GM23338 (cell line): Measurements from ENCODE around the gene PTCHD4. TPM values are rescaled to one million over a fixed set of nuclear protein-coding genes. Genes with fewer than 3 reads are reported as not detected.

ENCODE experiments used
- ATAC-seq: fragments of 200-7000 bp; cut with Tn5 transposase; 3 replicates; pipeline ENCODE4 v1.9.1; 2020
- DNase-seq: peaks from one replicate; pipeline ENCODE4 v3.0.0-alpha.2; 2015; ENCODE audit warnings: low spot score
- H2AFZ ChIP-seq: fragments of 200-600 bp; sonication (generic); 2 replicates; pipeline ENCODE4 v1.8.0; 2016; ENCODE audit warnings: antibody characterized with exemption, mild to moderate bottlenecking, moderate library complexity
- H3F3A ChIP-seq: fragments of 200-600 bp; sonication (generic); replicated peaks from 2 replicates; pipeline ENCODE4 v1.8.0; 2017; ENCODE audit warnings: antibody characterized with exemption, mixed run types, low read depth
- H3K27ac ChIP-seq: fragments of 200-600 bp; sonication (generic); 2 replicates; pipeline ENCODE4 v1.6.1; 2016; ENCODE audit warnings: low read depth
- H3K27me3 ChIP-seq: fragments of 200-600 bp; sonication (generic); 2 replicates; pipeline ENCODE4 v1.8.0; 2016; ENCODE audit warnings: mild to moderate bottlenecking, mixed run types, moderate library complexity; ENCODE audit not compliant: insufficient read depth
- H3K36me3 ChIP-seq: fragments of 200-600 bp; sonication (generic); 2 replicates; pipeline ENCODE4 v1.8.0; 2016; ENCODE audit warnings: mild to moderate bottlenecking; ENCODE audit not compliant: insufficient read depth
- H3K4me1 ChIP-seq: fragments of 200-600 bp; sonication (generic); 2 replicates; pipeline ENCODE4 v1.8.0; 2016; ENCODE audit warnings: mild to moderate bottlenecking, moderate library complexity; ENCODE audit not compliant: insufficient read depth
- H3K4me2 ChIP-seq: fragments of 200-600 bp; sonication (generic); 2 replicates; pipeline ENCODE4 v1.7.1; 2017; ENCODE audit warnings: mixed run types
- H3K4me3 ChIP-seq: fragments of 200-600 bp; sonication (generic); 2 replicates; pipeline ENCODE4 v1.6.1; 2016; ENCODE audit warnings: mixed run types
- H3K79me2 ChIP-seq: fragments of 200-600 bp; sonication (generic); replicated peaks from 2 replicates; pipeline ENCODE4 v1.8.0; 2017; ENCODE audit warnings: mild to moderate bottlenecking; ENCODE audit not compliant: insufficient read depth
- H3K9me2 ChIP-seq: fragments of 200-600 bp; sonication (generic); 2 replicates; pipeline ENCODE4 v1.8.0; 2017; ENCODE audit not compliant: insufficient read depth
- H4K20me1 ChIP-seq: fragments of 200-600 bp; sonication (generic); replicated peaks from 2 replicates; pipeline ENCODE4 v1.8.0; 2017; ENCODE audit warnings: mild to moderate bottlenecking; ENCODE audit not compliant: insufficient read depth
- H3K27ac Mint-ChIP-seq: 2 replicates; pipeline ENCODE4 v1.8.0; 2020; ENCODE audit warnings: inconsistent platforms, mild to moderate bottlenecking, moderate library complexity, mixed read lengths
- H3K27me3 Mint-ChIP-seq: 3 replicates; pipeline ENCODE4 v1.8.0; 2022; ENCODE audit warnings: low read depth, mild to moderate bottlenecking, moderate library complexity, mixed read lengths, inconsistent platforms; ENCODE audit not compliant: insufficient read depth, poor library complexity
- H3K36me3 Mint-ChIP-seq: 3 replicates; pipeline ENCODE4 v1.8.0; 2021; ENCODE audit warnings: low read depth, mild to moderate bottlenecking, inconsistent platforms, moderate library complexity, mixed read lengths
- H3K4me1 Mint-ChIP-seq: 3 replicates; pipeline ENCODE4 v1.8.0; 2020; ENCODE audit warnings: mild to moderate bottlenecking, inconsistent platforms, mixed read lengths
- H3K4me3 Mint-ChIP-seq: 3 replicates; pipeline ENCODE4 v1.8.0; 2021; ENCODE audit warnings: moderate library complexity, mild to moderate bottlenecking, inconsistent platforms, mixed read lengths
- H3K9me3 Mint-ChIP-seq: 3 replicates; pipeline ENCODE4 v1.8.0; 2020; ENCODE audit warnings: moderate library complexity, mild to moderate bottlenecking, inconsistent platforms, mixed read lengths
- CTCF ChIP-seq, 2 experiments: fragments of 200-600 bp in 1 of 2; sonication (generic) in 1 of 2; conservative IDR thresholded peaks; 2 replicates each; pipeline versions ENCODE4 v1.5.1 to v1.6.1; 2016 to 2017; ENCODE audit warnings: antibody characterized with exemption in 2 of 2, low read depth in 2 of 2, mild to moderate bottlenecking in 2 of 2, moderate library complexity in 1 of 2
- EZH2 ChIP-seq: fragments of 200-600 bp; sonication (generic); IDR thresholded peaks from one replicate; pipeline ENCODE4 v1.8.0; 2017; ENCODE audit warnings: antibody characterized with exemption, mild to moderate bottlenecking, low read depth; ENCODE audit not compliant: unreplicated experiment
- EZH2phosphoT487 ChIP-seq: fragments of 200-600 bp; sonication (generic); IDR thresholded peaks from one replicate; pipeline ENCODE4 v1.8.1; 2018; ENCODE audit warnings: antibody characterized with exemption; ENCODE audit not compliant: unreplicated experiment
- JUNB ChIP-seq: IDR thresholded peaks from one replicate; pipeline ENCODE4 v1.6.1; 2016; ENCODE audit warnings: antibody characterized with exemption; ENCODE audit not compliant: unreplicated experiment
- POLR2AphosphoS5 ChIP-seq: IDR thresholded peaks from 2 replicates; pipeline ENCODE4 v1.6.1; 2016; ENCODE audit warnings: antibody characterized with exemption, low read depth
- STAT1 ChIP-seq: IDR thresholded peaks from one replicate; pipeline ENCODE4 v1.6.1; 2016; ENCODE audit warnings: antibody characterized with exemption; ENCODE audit not compliant: unreplicated experiment
- ZNF114 ChIP-seq: fragments of 250-450 bp; sonication (Bioruptor Pico); IDR thresholded peaks from 2 replicates; pipeline ENCODE4 v1.5.0; 2020; ENCODE audit warnings: mild to moderate bottlenecking, moderate library complexity
- ZNF331 ChIP-seq: fragments of 250-450 bp; sonication (Bioruptor Pico); IDR thresholded peaks from 2 replicates; pipeline ENCODE4 v1.5.0; 2020; ENCODE audit warnings: low read depth, mild to moderate bottlenecking, moderate library complexity
- polyA plus RNA-seq: library from polyadenylated mRNA; unstranded; fragments of >200 nt; fragmentation: Nextera tagmentation; extraction: Ambion mirVana; gene quantifications from 2 replicates; pipeline ENCODE4 v1.2.1, GENCODE V29; 2016
- total RNA-seq: library from RNA; depleted of rRNA; stranded (reverse); fragments of >200 nt; shearing (Covaris generic); gene quantifications from 2 replicates; pipeline ENCODE4 v1.2.3, GENCODE V29; 2014
- TF ChIP-seq, protein P1 (sequence below): fragments of 250-450 bp; sonication (Bioruptor Pico); IDR thresholded peaks from 2 replicates; pipeline ENCODE4 v1.5.0; 2020; ENCODE audit warnings: mild to moderate bottlenecking, moderate library complexity
- TF ChIP-seq, protein P2 (sequence below): IDR thresholded peaks from 2 replicates; pipeline ENCODE4 v1.6.1; 2016; ENCODE audit warnings: antibody characterized with exemption

The PTCHD4 gene
- total and polyA plus RNA-seq, 2 experiments from 2014 or later, result 0.66 to 0.78 TPM

GRCh38 chr6:48085131-48085741, 25.8 kb downstream of the PTCHD4 start:
- H3F3A ChIP-seq, result no peaks in the 10 kb centered on the region
- Mint-ChIP-seq H3K9me3 (peaks cover 11% of the 10 kb centered on the region; the same call in 2 of the 3 replicates), H3K4me3 (no peak overlapping the region), H3K36me3 (peaks cover 13% of the 10 kb centered on the region; the same call in 2 of the 3 replicates), H3K27ac (no peak overlapping the region), H3K27me3 (peaks cover 2% of the 10 kb centered on the region), H3K4me1 (no peaks in the 10 kb centered on the region)
- no peaks in the 10 kb centered on the region for H4K20me1 ChIP-seq
- H3K4me2 ChIP-seq, result no peak overlapping the region
- H3K9me2 ChIP-seq, result no peaks in the 10 kb centered on the region
- no peaks in the 10 kb centered on the region for H3K4me1 ChIP-seq
- no peaks in the 10 kb centered on the region for H3K79me2 ChIP-seq
- no peak overlapping the region for H3K4me3 ChIP-seq
- H3K36me3 ChIP-seq, result 0 out of 2 replicates have a peak, but pooled peaks cover 3% of the 10 kb centered on the region
- no peak for TF ChIP-seq CTCF (conservative IDR thresholded peaks at IDR 0.05; ENCODE audit: low read depth in 2 of 2)
- TF ChIP-seq, protein P1, sequence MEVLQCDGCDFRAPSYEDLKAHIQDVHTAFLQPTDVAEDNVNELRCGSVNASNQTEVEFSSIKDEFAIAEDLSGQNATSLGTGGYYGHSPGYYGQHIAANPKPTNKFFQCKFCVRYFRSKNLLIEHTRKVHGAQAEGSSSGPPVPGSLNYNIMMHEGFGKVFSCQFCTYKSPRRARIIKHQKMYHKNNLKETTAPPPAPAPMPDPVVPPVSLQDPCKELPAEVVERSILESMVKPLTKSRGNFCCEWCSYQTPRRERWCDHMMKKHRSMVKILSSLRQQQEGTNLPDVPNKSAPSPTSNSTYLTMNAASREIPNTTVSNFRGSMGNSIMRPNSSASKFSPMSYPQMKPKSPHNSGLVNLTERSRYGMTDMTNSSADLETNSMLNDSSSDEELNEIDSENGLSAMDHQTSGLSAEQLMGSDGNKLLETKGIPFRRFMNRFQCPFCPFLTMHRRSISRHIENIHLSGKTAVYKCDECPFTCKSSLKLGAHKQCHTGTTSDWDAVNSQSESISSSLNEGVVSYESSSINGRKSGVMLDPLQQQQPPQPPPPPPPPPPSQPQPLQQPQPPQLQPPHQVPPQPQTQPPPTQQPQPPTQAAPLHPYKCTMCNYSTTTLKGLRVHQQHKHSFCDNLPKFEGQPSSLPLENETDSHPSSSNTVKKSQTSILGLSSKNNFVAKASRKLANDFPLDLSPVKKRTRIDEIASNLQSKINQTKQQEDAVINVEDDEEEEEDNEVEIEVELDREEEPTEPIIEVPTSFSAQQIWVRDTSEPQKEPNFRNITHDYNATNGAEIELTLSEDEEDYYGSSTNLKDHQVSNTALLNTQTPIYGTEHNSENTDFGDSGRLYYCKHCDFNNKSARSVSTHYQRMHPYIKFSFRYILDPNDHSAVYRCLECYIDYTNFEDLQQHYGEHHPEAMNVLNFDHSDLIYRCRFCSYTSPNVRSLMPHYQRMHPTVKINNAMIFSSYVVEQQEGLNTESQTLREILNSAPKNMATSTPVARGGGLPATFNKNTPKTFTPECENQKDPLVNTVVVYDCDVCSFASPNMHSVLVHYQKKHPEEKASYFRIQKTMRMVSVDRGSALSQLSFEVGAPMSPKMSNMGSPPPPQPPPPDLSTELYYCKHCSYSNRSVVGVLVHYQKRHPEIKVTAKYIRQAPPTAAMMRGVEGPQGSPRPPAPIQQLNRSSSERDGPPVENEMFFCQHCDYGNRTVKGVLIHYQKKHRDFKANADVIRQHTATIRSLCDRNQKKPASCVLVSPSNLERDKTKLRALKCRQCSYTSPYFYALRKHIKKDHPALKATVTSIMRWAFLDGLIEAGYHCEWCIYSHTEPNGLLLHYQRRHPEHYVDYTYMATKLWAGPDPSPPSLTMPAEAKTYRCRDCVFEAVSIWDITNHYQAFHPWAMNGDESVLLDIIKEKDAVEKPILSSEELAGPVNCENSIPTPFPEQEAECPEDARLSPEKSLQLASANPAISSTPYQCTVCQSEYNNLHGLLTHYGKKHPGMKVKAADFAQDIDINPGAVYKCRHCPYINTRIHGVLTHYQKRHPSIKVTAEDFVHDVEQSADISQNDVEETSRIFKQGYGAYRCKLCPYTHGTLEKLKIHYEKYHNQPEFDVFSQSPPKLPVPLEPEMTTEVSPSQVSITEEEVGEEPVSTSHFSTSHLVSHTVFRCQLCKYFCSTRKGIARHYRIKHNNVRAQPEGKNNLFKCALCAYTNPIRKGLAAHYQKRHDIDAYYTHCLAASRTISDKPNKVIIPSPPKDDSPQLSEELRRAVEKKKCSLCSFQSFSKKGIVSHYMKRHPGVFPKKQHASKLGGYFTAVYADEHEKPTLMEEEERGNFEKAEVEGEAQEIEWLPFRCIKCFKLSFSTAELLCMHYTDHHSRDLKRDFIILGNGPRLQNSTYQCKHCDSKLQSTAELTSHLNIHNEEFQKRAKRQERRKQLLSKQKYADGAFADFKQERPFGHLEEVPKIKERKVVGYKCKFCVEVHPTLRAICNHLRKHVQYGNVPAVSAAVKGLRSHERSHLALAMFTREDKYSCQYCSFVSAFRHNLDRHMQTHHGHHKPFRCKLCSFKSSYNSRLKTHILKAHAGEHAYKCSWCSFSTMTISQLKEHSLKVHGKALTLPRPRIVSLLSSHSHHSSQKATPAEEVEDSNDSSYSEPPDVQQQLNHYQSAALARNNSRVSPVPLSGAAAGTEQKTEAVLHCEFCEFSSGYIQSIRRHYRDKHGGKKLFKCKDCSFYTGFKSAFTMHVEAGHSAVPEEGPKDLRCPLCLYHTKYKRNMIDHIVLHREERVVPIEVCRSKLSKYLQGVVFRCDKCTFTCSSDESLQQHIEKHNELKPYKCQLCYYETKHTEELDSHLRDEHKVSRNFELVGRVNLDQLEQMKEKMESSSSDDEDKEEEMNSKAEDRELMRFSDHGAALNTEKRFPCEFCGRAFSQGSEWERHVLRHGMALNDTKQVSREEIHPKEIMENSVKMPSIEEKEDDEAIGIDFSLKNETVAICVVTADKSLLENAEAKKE, result no peak
- no peak for TF ChIP-seq ZNF331 (CRISPR knock-in tag)
- TF ChIP-seq, protein P2, sequence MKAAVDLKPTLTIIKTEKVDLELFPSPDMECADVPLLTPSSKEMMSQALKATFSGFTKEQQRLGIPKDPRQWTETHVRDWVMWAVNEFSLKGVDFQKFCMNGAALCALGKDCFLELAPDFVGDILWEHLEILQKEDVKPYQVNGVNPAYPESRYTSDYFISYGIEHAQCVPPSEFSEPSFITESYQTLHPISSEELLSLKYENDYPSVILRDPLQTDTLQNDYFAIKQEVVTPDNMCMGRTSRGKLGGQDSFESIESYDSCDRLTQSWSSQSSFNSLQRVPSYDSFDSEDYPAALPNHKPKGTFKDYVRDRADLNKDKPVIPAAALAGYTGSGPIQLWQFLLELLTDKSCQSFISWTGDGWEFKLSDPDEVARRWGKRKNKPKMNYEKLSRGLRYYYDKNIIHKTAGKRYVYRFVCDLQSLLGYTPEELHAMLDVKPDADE, result no peak
- no peak for TF ChIP-seq JUNB
- no peak for TF ChIP-seq STAT1
- TF ChIP-seq ZNF114 (CRISPR knock-in tag), result no peak
- no peak for TF ChIP-seq POLR2AphosphoS5
- no peak for TF ChIP-seq EZH2
- no peak for TF ChIP-seq EZH2phosphoT487
- H2AFZ ChIP-seq, result no peak overlapping the region
- no peaks in the 10 kb centered on the region for H3K27me3 ChIP-seq
- no peak for ATAC-seq
- no peak for DNase-seq
- no peak overlapping the region for H3K27ac ChIP-seq
